ENCODE measurements around the gene SEL1L.

- TF ChIP-seq RFX5 (IDR thresholded peaks at IDR 0.05) (no peak), CHD2 (IDR thresholded peaks at IDR 0.05; ENCODE audit: low read length, partially characterized antibody) (no peak), RAD21 (conservative IDR thresholded peaks at IDR 0.05 in 1 of 2, IDR thresholded peaks at IDR 0.05 in 1 of 2) (no peak), CTCF (IDR thresholded peaks at IDR 0.05) (no peak), REST (IDR thresholded peaks at IDR 0.05) (no peak), KDM1A (IDR thresholded peaks at IDR 0.05; ENCODE audit: low read depth) (no peak), PBX3 (IDR thresholded peaks at IDR 0.05) (no peak), POLR2A (IDR thresholded peaks at IDR 0.05; ENCODE audit: low read length) (no peak), PHF8 (IDR thresholded peaks at IDR 0.05; ENCODE audit: borderline replicate concordance, low read depth) (no peak), ELK1 (IDR thresholded peaks at IDR 0.05; ENCODE audit: low read depth, low read length) (no peak), BCL3 (IDR thresholded peaks at IDR 0.05) (no peak), ZC3H11A (IDR thresholded peaks at IDR 0.05) (no peak), SMC3 (IDR thresholded peaks at IDR 0.05) (no peak), ZFP36 (IDR thresholded peaks at IDR 0.05; ENCODE audit: borderline replicate concordance, partially characterized antibody) (no peak)
These were observed 97.1 kb downstream of the SEL1L start for GRCh38 chr14:81436296-81437138.
